SK-N-MC (cell line): Measurements from ENCODE around the gene SEC14L1.

ENCODE experiments used
- EZH2 ChIP-seq: fragments of 200-600 bp; sonication (generic); IDR thresholded peaks from one replicate; pipeline ENCODE4 v1.6.1; 2017; ENCODE audit warnings: antibody characterized with exemption
- FOXP2 ChIP-seq: optimal IDR thresholded peaks from 2 replicates; pipeline ENCODE3; 2011; ENCODE audit warnings: mild to moderate bottlenecking, moderate library complexity; ENCODE audit not compliant: insufficient read depth; ENCODE audit errors: extremely low read length, control extremely low read depth
- POLR2AphosphoS5 ChIP-seq: IDR thresholded peaks from 2 replicates; pipeline ENCODE4 v1.6.1; 2012; ENCODE audit warnings: mild to moderate bottlenecking, low read depth, low read length, borderline replicate concordance

- TF ChIP-seq EZH2 (no peak), FOXP2 (no peak), POLR2AphosphoS5 (no peak)
Measured at GRCh38 chr17:77184474-77184873, 43.7 kb downstream of the SEC14L1 start.
